Lower lobe of right lung (tissue), 2 donors: ENCODE data around the gene RASSF5. TPM values are rescaled to one million over a fixed set of nuclear protein-coding genes. Genes with fewer than 3 reads are reported as not detected.

Experiments
- ATAC-seq, 2 donors: fragments of 200-7000 bp; cut with Tn5 transposase; one replicate each; pipeline ENCODE4 v1.9.1; 2020 to 2022; ENCODE audit warnings: mild to moderate bottlenecking in 2 of 2, moderate library complexity in 2 of 2
- DNase-seq: peaks from one replicate; pipeline ENCODE4 v3.0.0-alpha.2; 2020
- H3K27ac ChIP-seq: fragments of 200-600 bp; one replicate; pipeline ENCODE4 v1.8.0; 2022
- H3K27me3 ChIP-seq: fragments of 200-600 bp; one replicate; pipeline ENCODE4 v1.8.0; 2022; ENCODE audit warnings: low read depth
- H3K36me3 ChIP-seq: fragments of 200-600 bp; one replicate; pipeline ENCODE4 v1.8.0; 2022; ENCODE audit warnings: mild to moderate bottlenecking
- H3K4me1 ChIP-seq: fragments of 200-600 bp; one replicate; pipeline ENCODE4 v1.8.0; 2022
- H3K4me3 ChIP-seq: fragments of 200-600 bp; one replicate; pipeline ENCODE4 v1.8.0; 2022; ENCODE audit warnings: mild to moderate bottlenecking
- H3K9me3 ChIP-seq: fragments of 200-600 bp; one replicate; pipeline ENCODE4 v1.8.0; 2022
- CTCF ChIP-seq: fragments of 200-600 bp; IDR thresholded peaks from one replicate; pipeline ENCODE4 v1.8.0; 2022; ENCODE audit warnings: antibody characterized with exemption, mild to moderate bottlenecking
- intact Hi-C: fragments of 100-400 bp; cut with DNase I; formaldehyde crosslinking; loops from one replicate; pipeline ENCODE4 v1.11.0; 2022
- total RNA-seq: library from RNA; stranded (reverse); fragmentation: NEBNext Ultra II Directional; extraction: Animal tissue kit (Norgen Biotek cat#: 25700); gene quantifications from one replicate; pipeline ENCODE4 v1.2.1, GENCODE V29; 2021
- donor health status: DM: no; HTN: yes; CAD: no; lungs with severe emphysema.

Gene RASSF5
- total RNA-seq, 1 donor from 2014 or later: 48.2 TPM

GRCh38 chr1:206495493-206496046, 11.8 kb upstream of the RASSF5 start:
- Histone ChIP-seq H3K36me3 (peaks cover 30% of the 10 kb centered on the region), H3K9me3 (no peaks in the 10 kb centered on the region), H3K27me3 (no peaks in the 10 kb centered on the region), H3K4me1 (peaks cover 32% of the 10 kb centered on the region), H3K4me3 (no peak overlapping the region), H3K27ac (peak overlapping the region; percentile 36)
- no peak for TF ChIP-seq CTCF
- intact Hi-C loops: no loop called here
- ATAC-seq (no peak), DNase-seq (no peak)

- peak in 1 of 2 donors; percentile 12 for ATAC-seq
- Histone ChIP-seq H3K9me3 (no peaks in the 10 kb centered on the region), H3K27ac (peak overlapping the region; percentile 36), H3K4me1 (peaks cover 32% of the 10 kb centered on the region), H3K4me3 (no peak overlapping the region), H3K27me3 (no peaks in the 10 kb centered on the region), H3K36me3 (peaks cover 29% of the 10 kb centered on the region)
- no peak for TF ChIP-seq CTCF
- no peak for DNase-seq
- intact Hi-C loops: no loop called here
Measured at GRCh38 chr1:206496131-206496793, 11.1 kb upstream of the RASSF5 start.

DNA sequence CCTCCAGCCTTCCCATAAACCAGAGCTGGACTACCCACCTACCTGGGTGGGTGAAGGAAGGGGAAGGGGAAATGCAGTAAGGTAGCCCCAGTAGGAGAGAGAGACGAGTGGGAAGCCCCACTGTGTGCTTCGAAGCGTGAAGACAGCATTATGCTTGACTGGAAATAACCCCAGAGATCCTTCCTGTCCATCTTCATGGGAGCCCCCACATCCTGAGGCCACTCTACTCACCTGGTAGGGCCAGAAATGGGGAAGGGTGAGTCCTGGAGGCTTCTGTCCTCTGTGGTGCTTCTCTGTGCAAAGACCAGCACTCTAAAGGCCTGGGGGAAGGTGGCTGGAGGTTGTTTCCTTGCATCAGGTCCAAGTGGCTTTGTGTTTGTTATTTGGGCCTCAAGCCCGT, 10.0 kb upstream of the RASSF5 start:
- DNase-seq: no peak
- Histone ChIP-seq H3K4me3 (no peak overlapping the region), H3K9me3 (no peaks in the 10 kb centered on the region), H3K4me1 (peaks cover 39% of the 10 kb centered on the region), H3K27me3 (no peaks in the 10 kb centered on the region), H3K36me3 (peaks cover 18% of the 10 kb centered on the region), H3K27ac (no peak overlapping the region)
- no peak for TF ChIP-seq CTCF
- intact Hi-C loops: no loop called here
- ATAC-seq: no peak

DNA sequence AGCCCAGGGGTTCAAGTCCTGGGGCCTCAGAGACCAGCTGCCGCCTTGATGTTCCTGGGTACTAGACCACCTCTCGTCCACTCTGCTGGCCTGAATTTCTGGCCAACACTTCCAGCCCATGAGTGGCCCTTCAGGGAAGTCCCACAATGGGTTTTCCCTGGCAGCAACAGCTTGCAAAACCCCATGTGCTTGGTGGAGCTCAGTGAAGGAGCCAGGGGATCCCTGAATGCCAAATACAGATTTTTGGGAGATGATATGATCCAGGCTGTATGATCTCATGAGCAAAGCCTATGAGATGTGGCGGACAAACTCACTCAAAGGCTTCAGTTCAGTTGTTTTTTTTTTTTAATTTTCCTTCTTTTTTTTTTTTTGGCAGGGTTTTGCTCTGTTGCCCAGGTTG, 9.6 kb upstream of the RASSF5 start:
- Histone ChIP-seq H3K4me3 (no peak overlapping the region), H3K27ac (no peak overlapping the region), H3K36me3 (peaks cover 14% of the 10 kb centered on the region), H3K27me3 (no peaks in the 10 kb centered on the region), H3K9me3 (no peaks in the 10 kb centered on the region), H3K4me1 (peaks cover 44% of the 10 kb centered on the region)
- intact Hi-C loops: no loop called here
- ATAC-seq (peak in 1 of 2 donors; percentile 45), DNase-seq (no peak)
- TF ChIP-seq CTCF: no peak

DNA sequence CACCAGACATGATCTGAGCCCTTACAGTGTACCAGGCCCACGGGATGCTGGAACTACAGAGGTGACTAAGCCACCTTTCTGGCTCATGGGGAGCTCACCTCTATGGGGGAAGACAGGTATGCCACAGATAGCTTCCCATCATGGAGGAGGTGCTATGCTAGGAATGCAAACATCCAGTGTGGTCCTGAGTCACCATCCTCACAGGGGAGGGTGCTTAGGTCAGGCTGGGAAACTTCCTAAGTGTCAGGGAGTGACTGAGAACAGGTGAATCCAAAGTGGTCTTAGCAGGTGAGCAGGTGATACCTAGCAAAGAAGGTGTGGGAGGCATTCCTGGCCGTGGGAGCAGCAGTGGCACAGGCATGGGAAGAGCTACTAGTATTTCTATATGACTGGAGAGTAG, 8.6 kb upstream of the RASSF5 start:
- H3K9me3 ChIP-seq: no peaks in the 10 kb centered on the region
- DNase-seq (no peak), ATAC-seq (no peak)
- no peak overlapping the region for H3K27ac ChIP-seq
- H3K4me3 ChIP-seq: no peak overlapping the region
- intact Hi-C loops: no loop called here
- peaks cover 6% of the 10 kb centered on the region for H3K36me3 ChIP-seq
- H3K27me3 ChIP-seq: no peaks in the 10 kb centered on the region
- TF ChIP-seq CTCF: no peak
- H3K4me1 ChIP-seq: peaks cover 53% of the 10 kb centered on the region
